Suprapubic skin (tissue), 4 donors: Measurements from ENCODE around the gene PDE11A. TPM values are rescaled to one million over a fixed set of nuclear protein-coding genes. Genes with fewer than 3 reads are reported as not detected.
"Not testable (repeated sequence)": the region's sequence is repeated elsewhere in the genome, so short reads cannot be mapped to it uniquely, and the experiment has no call there.

Source experiments
- DNase-seq, 2 donors: peaks; one replicate each; pipeline ENCODE4 v3.0.0-alpha.2; 2019; ENCODE audit warnings: low spot score in 2 of 2
- H3K27ac ChIP-seq: fragments of 200-600 bp; sonication (generic); one replicate; pipeline ENCODE4 v1.5.1; 2019
- H3K27me3 ChIP-seq: fragments of 200-600 bp; sonication (generic); one replicate; pipeline ENCODE4 v1.5.1; 2019
- H3K36me3 ChIP-seq: fragments of 200-600 bp; sonication (generic); one replicate; pipeline ENCODE4 v1.5.1; 2019
- H3K4me1 ChIP-seq: fragments of 200-600 bp; sonication (generic); one replicate; pipeline ENCODE4 v1.5.1; 2019
- H3K4me3 ChIP-seq: fragments of 200-600 bp; sonication (generic); one replicate; pipeline ENCODE4 v1.5.1; 2019; ENCODE audit warnings: mild to moderate bottlenecking
- H3K9me3 ChIP-seq: fragments of 200-600 bp; sonication (generic); one replicate; pipeline ENCODE4 v1.5.1; 2019
- CTCF ChIP-seq, 2 donors: fragments of 200-600 bp in 1 of 2; fragments of 450-650 bp in 1 of 2; sonication (generic) in 1 of 2; IDR thresholded peaks; one replicate each; pipeline ENCODE4 v1.5.1; 2016 to 2019; ENCODE audit warnings: antibody characterized with exemption in 2 of 2, mild to moderate bottlenecking in 1 of 2, moderate library complexity in 1 of 2
- EP300 ChIP-seq: sonication (generic); formaldehyde crosslinking; IDR thresholded peaks from one replicate; pipeline ENCODE4 v1.6.1; 2017; ENCODE audit warnings: antibody characterized with exemption
- POLR2A ChIP-seq, 2 donors: fragments of 450-650 bp; IDR thresholded peaks; one replicate each; pipeline ENCODE4 v1.6.1; 2017; ENCODE audit warnings: antibody characterized with exemption in 2 of 2, mild to moderate bottlenecking in 2 of 2, moderate library complexity in 2 of 2
- POLR2AphosphoS5 ChIP-seq, 3 donors: sonication (generic); formaldehyde crosslinking; IDR thresholded peaks; one replicate each; pipeline ENCODE4 v1.6.1; 2017; ENCODE audit warnings: antibody characterized with exemption in 3 of 3
- WGBS: methylation state at CpG from one replicate; pipeline ENCODE4 v1.1.5; 2018; 5-methylcytosine and 5-hydroxymethylcytosine counted together
- total RNA-seq, 4 donors: library from RNA; depleted of rRNA; stranded (reverse); fragments of >200 nt; gene quantifications; one replicate each; pipeline ENCODE4 v1.1.0, GENCODE V29; 2016

PDE11A gene
- total RNA-seq, 4 donors from 2014 or later = 0.08 to 1.0 (median 0.36) TPM

- no peak for DNase-seq
- WGBS = 48% methylated on average over 1 of the region's 1 CpG
- Histone ChIP-seq H3K4me3 (no peak overlapping the region), H3K4me1 (no peaks in the 10 kb centered on the region), H3K27ac (no peak overlapping the region), H3K9me3 (no peaks in the 10 kb centered on the region), H3K36me3 (no peaks in the 10 kb centered on the region), H3K27me3 (no peaks in the 10 kb centered on the region)
- TF ChIP-seq EP300 = no peak
- no peak for TF ChIP-seq CTCF (IDR thresholded peaks at IDR 0.05)
- TF ChIP-seq POLR2A (IDR thresholded peaks at IDR 0.05) = no peak
- no peak for TF ChIP-seq POLR2AphosphoS5 (IDR thresholded peaks at IDR 0.05)
Measured at GRCh38 chr2:177852389-177852788, 220.2 kb downstream of the PDE11A start.

DNA sequence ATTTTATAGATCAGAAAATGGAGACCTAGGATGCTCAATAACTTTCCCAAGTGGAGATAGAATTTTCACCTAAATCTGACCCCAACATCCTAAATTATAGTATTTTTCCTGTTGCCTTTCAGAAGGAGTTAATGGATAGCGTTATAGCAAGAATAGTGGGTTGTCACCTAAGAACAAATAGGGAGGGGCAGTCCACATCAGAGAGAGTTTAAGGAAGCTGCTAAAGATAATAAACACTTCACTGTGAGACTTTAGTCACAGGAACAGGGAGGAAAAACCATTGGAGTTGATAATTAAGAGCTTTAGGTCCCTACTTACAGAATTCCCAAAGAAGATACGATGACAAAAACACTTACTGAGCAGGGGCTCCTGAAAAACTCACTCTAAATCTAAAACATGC, 229.4 kb downstream of the PDE11A start:
- H3K27ac ChIP-seq = no peak overlapping the region
- H3K36me3 ChIP-seq = no peaks in the 10 kb centered on the region
- no peaks in the 10 kb centered on the region for H3K9me3 ChIP-seq
- no peak overlapping the region for H3K4me3 ChIP-seq
- no peak for DNase-seq
- no peaks in the 10 kb centered on the region for H3K27me3 ChIP-seq
- H3K4me1 ChIP-seq = no peaks in the 10 kb centered on the region
- TF ChIP-seq CTCF (IDR thresholded peaks at IDR 0.05) = no peak
- no peak for TF ChIP-seq POLR2AphosphoS5 (IDR thresholded peaks at IDR 0.05)
- WGBS = 69% methylated on average over 2 of the region's 2 CpGs

DNA sequence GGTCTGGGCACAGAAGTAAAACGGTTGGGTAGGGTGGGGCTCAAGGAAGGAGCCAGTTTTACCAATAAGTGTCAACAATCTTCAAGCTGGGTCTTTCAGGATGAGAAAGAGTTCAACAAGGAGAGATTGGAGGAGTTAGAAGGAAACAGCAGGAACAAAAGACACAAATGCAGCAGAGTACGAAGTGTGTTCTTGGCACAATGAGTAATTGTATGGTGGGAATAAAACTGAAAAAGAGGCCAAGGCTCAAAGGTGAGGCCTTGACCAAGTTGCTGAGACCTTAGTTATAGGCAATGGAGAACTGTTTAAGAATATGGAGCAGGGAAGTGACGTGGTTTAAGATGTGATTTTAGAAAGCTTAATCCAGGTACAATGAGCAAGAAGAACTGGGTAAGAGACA, 230.3 kb downstream of the PDE11A start:
- no peak overlapping the region for H3K27ac ChIP-seq
- no peaks in the 10 kb centered on the region for H3K9me3 ChIP-seq
- TF ChIP-seq POLR2AphosphoS5 (IDR thresholded peaks at IDR 0.05) (no peak), CTCF (IDR thresholded peaks at IDR 0.05) (no peak), POLR2A (IDR thresholded peaks at IDR 0.05) (no peak), EP300 (no peak)
- 68% methylated on average over 3 of the region's 3 CpGs for WGBS
- H3K27me3 ChIP-seq = no peaks in the 10 kb centered on the region
- DNase-seq = no peak
- no peak overlapping the region for H3K4me3 ChIP-seq
- no peaks in the 10 kb centered on the region for H3K4me1 ChIP-seq
- H3K36me3 ChIP-seq = no peaks in the 10 kb centered on the region

DNA sequence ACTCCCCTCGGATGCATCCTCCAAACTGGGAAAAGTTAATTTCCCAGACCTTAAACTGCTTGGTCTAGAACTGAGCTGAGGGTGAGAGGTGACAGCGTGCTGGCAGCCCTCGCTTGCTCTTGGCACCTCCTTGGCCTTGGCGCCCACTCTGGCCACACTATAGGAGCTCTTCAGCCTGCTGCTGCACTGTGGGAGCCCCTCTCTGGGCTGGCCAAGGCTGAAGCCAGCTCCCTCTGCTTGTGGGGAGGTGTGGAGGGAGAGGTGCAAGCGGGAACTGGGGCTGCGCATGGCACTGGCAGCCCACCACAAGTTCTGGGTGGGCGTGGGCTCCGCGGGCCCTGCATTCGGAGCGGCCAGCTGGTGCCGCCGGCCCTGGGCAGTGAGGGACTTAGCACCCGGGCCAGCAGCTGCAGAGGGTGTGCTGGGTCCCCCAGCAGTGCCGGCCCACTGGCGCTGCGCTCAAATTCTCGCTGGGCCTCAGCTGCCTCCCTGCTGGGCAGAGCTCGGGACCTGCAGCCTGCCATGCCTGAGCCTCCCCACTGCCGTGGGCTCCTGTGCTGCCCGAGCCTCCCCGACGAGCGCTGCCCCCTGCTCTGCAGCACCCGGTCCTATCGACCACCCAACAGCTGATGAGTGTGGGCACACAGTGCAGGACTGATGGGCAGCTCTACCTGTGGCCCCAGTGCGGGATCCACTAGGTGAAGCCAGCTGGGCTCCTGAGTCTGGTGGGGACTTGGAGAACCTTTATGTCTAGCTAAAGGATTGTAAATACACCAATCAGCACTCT, 237.0 kb downstream of the PDE11A start:
- not testable (repeated sequence) for H3K36me3 ChIP-seq, H3K4me3 ChIP-seq, H3K4me1 ChIP-seq, H3K27ac ChIP-seq, DNase-seq, H3K9me3 ChIP-seq, H3K27me3 ChIP-seq
- 95% methylated on average over 11 of the region's 27 CpGs for WGBS

DNA sequence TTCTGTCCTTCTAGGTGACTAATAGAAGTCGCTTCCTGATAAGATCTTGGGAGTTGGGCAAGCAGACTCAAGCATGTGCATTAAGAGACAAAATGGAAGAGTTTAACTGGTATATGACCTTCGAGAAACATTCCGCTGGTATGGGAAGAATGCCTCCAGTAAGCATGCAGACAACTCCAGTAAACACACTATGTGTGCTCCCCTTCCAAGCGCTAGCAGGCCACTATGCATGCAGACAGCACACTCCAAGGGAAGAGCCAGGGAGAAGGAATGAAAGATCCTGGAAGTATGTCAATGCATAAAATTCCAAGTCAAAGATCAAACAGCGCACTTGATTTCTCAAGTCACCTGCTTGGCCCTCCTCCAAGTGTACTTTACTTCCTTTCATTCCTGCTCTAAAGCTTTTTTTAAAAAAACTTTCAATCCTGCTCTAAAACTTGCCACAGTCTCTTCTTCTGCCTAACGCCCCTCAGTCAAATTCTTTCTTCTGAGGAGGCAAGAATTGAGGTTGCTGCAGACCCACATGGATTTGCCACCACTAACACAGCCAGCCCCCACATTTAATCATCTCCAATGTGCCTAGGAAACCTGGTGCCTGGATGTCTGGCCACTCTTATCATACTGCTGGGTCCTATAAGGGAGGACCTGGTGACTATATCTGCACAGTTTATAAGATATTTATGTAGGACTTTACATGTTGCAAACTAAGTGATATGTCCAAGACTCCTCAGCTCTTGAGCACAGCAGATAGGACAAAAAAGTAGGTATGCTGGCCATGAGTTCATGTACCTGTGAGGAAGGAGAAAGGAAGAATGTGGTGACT, 239.8 kb downstream of the PDE11A start:
- no peaks in the 10 kb centered on the region for H3K27me3 ChIP-seq
- H3K27ac ChIP-seq = no peak overlapping the region
- TF ChIP-seq EP300 (no peak), POLR2AphosphoS5 (IDR thresholded peaks at IDR 0.05) (no peak), POLR2A (IDR thresholded peaks at IDR 0.05) (no peak), CTCF (IDR thresholded peaks at IDR 0.05) (no peak)
- WGBS = 61% methylated on average over 6 of the region's 6 CpGs
- no peaks in the 10 kb centered on the region for H3K4me1 ChIP-seq
- peaks cover 5% of the 10 kb centered on the region for H3K9me3 ChIP-seq
- H3K4me3 ChIP-seq = no peak overlapping the region
- no peak for DNase-seq
- H3K36me3 ChIP-seq = no peaks in the 10 kb centered on the region
